HCT116 (cell line): Measurements from ENCODE around the gene NARF. TPM values are rescaled to one million over a fixed set of nuclear protein-coding genes. Genes with fewer than 3 reads are reported as not detected.

ENCODE experiments used
- CBX3 ChIP-seq: IDR thresholded peaks from 2 replicates; pipeline ENCODE4 v1.6.1; 2012; ENCODE audit warnings: low read depth
- CEBPB ChIP-seq: IDR thresholded peaks from 2 replicates; pipeline ENCODE4 v1.6.1; 2012; ENCODE audit warnings: low read depth
- EGR1 ChIP-seq: IDR thresholded peaks from 2 replicates; pipeline ENCODE4 v1.6.1; 2012; ENCODE audit warnings: low read depth
- ELF1 ChIP-seq: IDR thresholded peaks from 2 replicates; pipeline ENCODE4 v1.6.1; 2012; ENCODE audit warnings: low read depth, borderline replicate concordance
- JUND ChIP-seq: IDR thresholded peaks from 2 replicates; pipeline ENCODE4 v1.6.1; 2012
- POLR2A ChIP-seq: IDR thresholded peaks from 2 replicates; pipeline ENCODE4 v1.7.0; 2011; ENCODE audit warnings: borderline replicate concordance; ENCODE audit not compliant: insufficient read depth, insufficient read length; ENCODE audit errors: extremely low read depth
- POLR2AphosphoS5 ChIP-seq: IDR thresholded peaks from 2 replicates; pipeline ENCODE4 v1.6.1; 2011; ENCODE audit warnings: mild to moderate bottlenecking, low read depth, low read length, moderate library complexity
- SIN3A ChIP-seq: IDR thresholded peaks from 2 replicates; pipeline ENCODE4 v1.6.1; 2012; ENCODE audit warnings: low read depth
- SP1 ChIP-seq: IDR thresholded peaks from 2 replicates; pipeline ENCODE4 v1.6.1; 2012; ENCODE audit warnings: low read depth
- SRF ChIP-seq: IDR thresholded peaks from 2 replicates; pipeline ENCODE4 v1.6.1; 2012; ENCODE audit warnings: low read depth
- TCF7L2 ChIP-seq: IDR thresholded peaks from 2 replicates; pipeline ENCODE4 v1.7.0; 2011; ENCODE audit warnings: borderline replicate concordance, inconsistent platforms; ENCODE audit not compliant: insufficient read depth, insufficient read length; ENCODE audit errors: extremely low read depth
- YY1 ChIP-seq: IDR thresholded peaks from 2 replicates; pipeline ENCODE4 v1.6.1; 2011; ENCODE audit warnings: low read length, low read depth, moderate library complexity, mild to moderate bottlenecking; ENCODE audit not compliant: insufficient replicate concordance; ENCODE audit errors: extremely low read depth
- ZFX ChIP-seq: fragments of 450-650 bp; IDR thresholded peaks from 2 replicates; pipeline ENCODE4 v1.6.1; 2017
- ZNF274 ChIP-seq: fragments of 200-500 bp; sonication (Bioruptor generic); IDR thresholded peaks from 2 replicates; pipeline ENCODE4 v1.6.1; 2014; ENCODE audit warnings: mild to moderate bottlenecking, low read depth, low read length, inconsistent platforms
- total RNA-seq: library from RNA; stranded (reverse); gene quantifications from one replicate; pipeline ENCODE4 v1.2.1, GENCODE V29; 2021; ENCODE audit not compliant: unreplicated experiment
- TF ChIP-seq, protein P1 (sequence below), 3 experiments: fragments of 200-600 bp in 1 of 3; sonication (generic) in 1 of 3; IDR thresholded peaks in 2 of 3; conservative IDR thresholded peaks in 1 of 3; 2 replicates each; pipeline ENCODE4 v1.5.1; 2012 to 2017; ENCODE audit warnings: low read depth in 2 of 3, low read length in 2 of 3, antibody characterized with exemption in 1 of 3, borderline replicate concordance in 1 of 3, control low read depth in 1 of 3, mild to moderate bottlenecking in 1 of 3, mixed read lengths in 1 of 3, mixed run types in 1 of 3, moderate library complexity in 1 of 3; ENCODE audit not compliant: insufficient read depth in 1 of 3
- TF ChIP-seq, protein P2 (sequence below): IDR thresholded peaks from 2 replicates; pipeline ENCODE4 v1.6.1; 2011; ENCODE audit warnings: mild to moderate bottlenecking, low read length, moderate library complexity; ENCODE audit not compliant: insufficient replicate concordance; ENCODE audit errors: extremely low read depth
- TF ChIP-seq, protein P3 (sequence below): IDR thresholded peaks from 2 replicates; pipeline ENCODE4 v1.6.1; 2012
- TF ChIP-seq, protein P4 (sequence below): IDR thresholded peaks from 2 replicates; pipeline ENCODE4 v1.6.1; 2012

The NARF gene
- total RNA-seq, 1 experiment from 2014 or later, result 91.8 TPM

DNA sequence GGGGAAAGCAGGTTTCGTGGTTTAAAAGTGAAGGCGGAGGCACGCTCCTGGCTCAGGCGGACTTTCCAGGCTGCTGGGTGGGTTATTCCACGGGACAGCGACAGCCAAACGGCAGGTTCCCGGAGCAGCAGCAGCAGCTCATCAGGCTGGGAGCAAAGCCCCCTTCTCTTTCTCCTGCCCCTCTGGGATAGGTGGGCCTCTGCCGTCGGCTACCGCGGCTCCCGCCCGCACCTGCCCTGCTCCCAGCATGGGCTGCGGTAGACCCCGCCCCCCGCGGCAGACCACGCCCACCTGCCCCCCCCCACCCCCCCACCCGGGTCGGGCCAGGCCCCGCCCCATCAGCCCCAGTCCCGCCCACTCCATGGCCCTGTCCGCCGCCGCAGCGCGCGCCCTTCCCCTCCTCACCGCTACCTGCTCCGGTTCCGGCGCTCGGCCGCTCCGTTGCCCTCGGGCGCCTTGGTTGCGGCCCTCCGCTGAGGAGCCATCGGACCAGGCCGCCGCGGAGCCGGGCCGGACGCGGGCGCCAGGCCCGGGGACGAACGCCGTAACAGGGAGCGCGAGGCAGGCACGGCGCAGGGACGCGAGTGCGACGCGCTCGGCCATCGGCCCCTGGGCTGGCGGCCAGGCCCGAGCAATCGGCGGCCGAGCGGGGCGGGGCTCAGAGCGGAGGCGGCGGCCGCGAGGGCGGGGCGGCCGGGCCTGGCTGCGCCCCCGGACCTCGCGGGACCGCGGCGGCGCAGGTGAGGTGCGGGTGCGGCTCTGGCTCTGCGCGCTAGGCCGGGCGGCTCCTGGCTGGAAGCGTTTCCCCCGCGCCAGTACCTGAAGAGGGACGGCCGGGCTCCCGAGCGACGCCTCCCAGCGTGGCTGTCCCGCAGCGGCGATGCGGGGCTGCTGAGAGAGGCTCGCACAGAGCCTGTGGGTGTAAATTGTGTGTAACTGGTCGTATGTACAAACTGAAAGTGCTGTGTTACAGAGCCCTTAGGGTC is 40.2 kb upstream of the NARF start, which contains the start of the genes HEXD and OGFOD3 (continued):
- TF ChIP-seq, protein P1, sequence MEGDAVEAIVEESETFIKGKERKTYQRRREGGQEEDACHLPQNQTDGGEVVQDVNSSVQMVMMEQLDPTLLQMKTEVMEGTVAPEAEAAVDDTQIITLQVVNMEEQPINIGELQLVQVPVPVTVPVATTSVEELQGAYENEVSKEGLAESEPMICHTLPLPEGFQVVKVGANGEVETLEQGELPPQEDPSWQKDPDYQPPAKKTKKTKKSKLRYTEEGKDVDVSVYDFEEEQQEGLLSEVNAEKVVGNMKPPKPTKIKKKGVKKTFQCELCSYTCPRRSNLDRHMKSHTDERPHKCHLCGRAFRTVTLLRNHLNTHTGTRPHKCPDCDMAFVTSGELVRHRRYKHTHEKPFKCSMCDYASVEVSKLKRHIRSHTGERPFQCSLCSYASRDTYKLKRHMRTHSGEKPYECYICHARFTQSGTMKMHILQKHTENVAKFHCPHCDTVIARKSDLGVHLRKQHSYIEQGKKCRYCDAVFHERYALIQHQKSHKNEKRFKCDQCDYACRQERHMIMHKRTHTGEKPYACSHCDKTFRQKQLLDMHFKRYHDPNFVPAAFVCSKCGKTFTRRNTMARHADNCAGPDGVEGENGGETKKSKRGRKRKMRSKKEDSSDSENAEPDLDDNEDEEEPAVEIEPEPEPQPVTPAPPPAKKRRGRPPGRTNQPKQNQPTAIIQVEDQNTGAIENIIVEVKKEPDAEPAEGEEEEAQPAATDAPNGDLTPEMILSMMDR (IDR thresholded peaks at IDR 0.05 in 2 of 3, conservative IDR thresholded peaks at IDR 0.05 in 1 of 3; ENCODE audit: borderline replicate concordance in 1 of 3, insufficient read depth in 1 of 3, low read depth in 2 of 3, low read length in 2 of 3), result no peak
- TF ChIP-seq EGR1 (0 out of 2 replicates have a peak, but pooled peaks have one; percentile 37), TCF7L2 (peak; percentile 67), ZFX (peak; percentile 98), YY1 (peak; percentile 92), POLR2A (peak; percentile 90), POLR2AphosphoS5 (peak; percentile 73), CEBPB (no peak), JUND (no peak), ZNF274 (no peak), SRF (peak; percentile 96), CBX3 (no peak), ELF1 (no peak), SP1 (peak; percentile 85), SIN3A (peak; percentile 77; the same call in 1 of the 2 replicates)
- TF ChIP-seq, protein P2, sequence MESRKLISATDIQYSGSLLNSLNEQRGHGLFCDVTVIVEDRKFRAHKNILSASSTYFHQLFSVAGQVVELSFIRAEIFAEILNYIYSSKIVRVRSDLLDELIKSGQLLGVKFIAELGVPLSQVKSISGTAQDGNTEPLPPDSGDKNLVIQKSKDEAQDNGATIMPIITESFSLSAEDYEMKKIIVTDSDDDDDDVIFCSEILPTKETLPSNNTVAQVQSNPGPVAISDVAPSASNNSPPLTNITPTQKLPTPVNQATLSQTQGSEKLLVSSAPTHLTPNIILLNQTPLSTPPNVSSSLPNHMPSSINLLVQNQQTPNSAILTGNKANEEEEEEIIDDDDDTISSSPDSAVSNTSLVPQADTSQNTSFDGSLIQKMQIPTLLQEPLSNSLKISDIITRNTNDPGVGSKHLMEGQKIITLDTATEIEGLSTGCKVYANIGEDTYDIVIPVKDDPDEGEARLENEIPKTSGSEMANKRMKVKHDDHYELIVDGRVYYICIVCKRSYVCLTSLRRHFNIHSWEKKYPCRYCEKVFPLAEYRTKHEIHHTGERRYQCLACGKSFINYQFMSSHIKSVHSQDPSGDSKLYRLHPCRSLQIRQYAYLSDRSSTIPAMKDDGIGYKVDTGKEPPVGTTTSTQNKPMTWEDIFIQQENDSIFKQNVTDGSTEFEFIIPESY, result peak; percentile 62
- TF ChIP-seq, protein P3, sequence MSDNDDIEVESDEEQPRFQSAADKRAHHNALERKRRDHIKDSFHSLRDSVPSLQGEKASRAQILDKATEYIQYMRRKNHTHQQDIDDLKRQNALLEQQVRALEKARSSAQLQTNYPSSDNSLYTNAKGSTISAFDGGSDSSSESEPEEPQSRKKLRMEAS, result peak; percentile 90
- TF ChIP-seq, protein P4, sequence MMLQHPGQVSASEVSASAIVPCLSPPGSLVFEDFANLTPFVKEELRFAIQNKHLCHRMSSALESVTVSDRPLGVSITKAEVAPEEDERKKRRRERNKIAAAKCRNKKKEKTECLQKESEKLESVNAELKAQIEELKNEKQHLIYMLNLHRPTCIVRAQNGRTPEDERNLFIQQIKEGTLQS, result no peak
